HEK293 (cell line): Measurements from ENCODE around the gene CACNG4.

Source experiments
- KLF9 ChIP-seq: fragments of 450-650 bp; formaldehyde crosslinking; IDR thresholded peaks from 2 replicates; pipeline ENCODE4 v1.5.1; 2016; ENCODE audit warnings: missing biosample characterization, missing genetic modification characterization, low read depth
- YY1 ChIP-seq: fragments of 450-650 bp; formaldehyde crosslinking; IDR thresholded peaks from 2 replicates; pipeline ENCODE4 v1.5.1; 2018; ENCODE audit warnings: missing biosample characterization, missing genetic modification characterization
- ZBTB7A ChIP-seq: fragments of 450-650 bp; formaldehyde crosslinking; IDR thresholded peaks from 2 replicates; pipeline ENCODE4 v1.5.1; 2016; ENCODE audit warnings: low read depth, missing biosample characterization, missing genetic modification characterization
- ZEB2 ChIP-seq: fragments of 450-650 bp; formaldehyde crosslinking; IDR thresholded peaks from 2 replicates; pipeline ENCODE4 v1.5.1; 2016; ENCODE audit warnings: missing biosample characterization, missing genetic modification characterization
- ZNF121 ChIP-seq: fragments of 450-650 bp; formaldehyde crosslinking; IDR thresholded peaks from 2 replicates; pipeline ENCODE4 v1.5.1; 2016; ENCODE audit warnings: missing biosample characterization, missing genetic modification characterization
- ZNF366 ChIP-seq: fragments of 450-650 bp; formaldehyde crosslinking; conservative IDR thresholded peaks from 2 replicates; pipeline ENCODE4 v1.5.1; 2016; ENCODE audit warnings: missing biosample characterization, missing genetic modification characterization
- ZNF792 ChIP-seq: fragments of 450-650 bp; formaldehyde crosslinking; IDR thresholded peaks from 2 replicates; pipeline ENCODE4 v1.5.1; 2016; ENCODE audit warnings: missing biosample characterization, missing genetic modification characterization
- TF ChIP-seq, protein P1 (sequence below): fragments of 450-650 bp; formaldehyde crosslinking; IDR thresholded peaks from 2 replicates; pipeline ENCODE4 v1.5.1; 2016; ENCODE audit warnings: missing biosample characterization, missing genetic modification characterization
- TF ChIP-seq, protein P2 (sequence below): fragments of 450-650 bp; formaldehyde crosslinking; IDR thresholded peaks from 2 replicates; pipeline ENCODE4 v1.5.1; 2016; ENCODE audit warnings: missing biosample characterization, missing genetic modification characterization

DNA sequence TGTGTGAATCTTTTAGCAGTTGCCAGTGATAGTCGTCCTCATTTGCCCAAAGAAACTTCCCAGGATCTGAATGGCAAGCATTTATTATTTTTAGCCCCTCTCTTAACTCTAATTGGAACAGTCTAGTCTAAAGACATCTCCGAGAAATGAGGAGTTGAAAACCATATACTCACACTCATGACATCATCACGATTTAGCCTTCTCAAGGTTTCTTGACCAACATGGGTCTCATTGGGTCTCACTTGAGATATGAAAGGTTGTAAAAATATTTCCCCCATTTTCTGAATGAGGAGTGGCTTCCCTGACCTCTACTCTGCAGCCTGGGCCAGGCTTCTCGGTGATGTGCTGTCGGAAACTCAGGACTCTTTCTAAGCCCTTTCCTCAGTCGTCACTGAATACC lies 42.8 kb downstream of the CACNG4 start:
- TF ChIP-seq ZNF366 = no peak
- no peak for TF ChIP-seq KLF9
- TF ChIP-seq, protein P1, sequence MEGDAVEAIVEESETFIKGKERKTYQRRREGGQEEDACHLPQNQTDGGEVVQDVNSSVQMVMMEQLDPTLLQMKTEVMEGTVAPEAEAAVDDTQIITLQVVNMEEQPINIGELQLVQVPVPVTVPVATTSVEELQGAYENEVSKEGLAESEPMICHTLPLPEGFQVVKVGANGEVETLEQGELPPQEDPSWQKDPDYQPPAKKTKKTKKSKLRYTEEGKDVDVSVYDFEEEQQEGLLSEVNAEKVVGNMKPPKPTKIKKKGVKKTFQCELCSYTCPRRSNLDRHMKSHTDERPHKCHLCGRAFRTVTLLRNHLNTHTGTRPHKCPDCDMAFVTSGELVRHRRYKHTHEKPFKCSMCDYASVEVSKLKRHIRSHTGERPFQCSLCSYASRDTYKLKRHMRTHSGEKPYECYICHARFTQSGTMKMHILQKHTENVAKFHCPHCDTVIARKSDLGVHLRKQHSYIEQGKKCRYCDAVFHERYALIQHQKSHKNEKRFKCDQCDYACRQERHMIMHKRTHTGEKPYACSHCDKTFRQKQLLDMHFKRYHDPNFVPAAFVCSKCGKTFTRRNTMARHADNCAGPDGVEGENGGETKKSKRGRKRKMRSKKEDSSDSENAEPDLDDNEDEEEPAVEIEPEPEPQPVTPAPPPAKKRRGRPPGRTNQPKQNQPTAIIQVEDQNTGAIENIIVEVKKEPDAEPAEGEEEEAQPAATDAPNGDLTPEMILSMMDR (tag by site-specific recombination) = no peak
- no peak for TF ChIP-seq ZEB2 (tag by site-specific recombination)
- TF ChIP-seq, protein P2, sequence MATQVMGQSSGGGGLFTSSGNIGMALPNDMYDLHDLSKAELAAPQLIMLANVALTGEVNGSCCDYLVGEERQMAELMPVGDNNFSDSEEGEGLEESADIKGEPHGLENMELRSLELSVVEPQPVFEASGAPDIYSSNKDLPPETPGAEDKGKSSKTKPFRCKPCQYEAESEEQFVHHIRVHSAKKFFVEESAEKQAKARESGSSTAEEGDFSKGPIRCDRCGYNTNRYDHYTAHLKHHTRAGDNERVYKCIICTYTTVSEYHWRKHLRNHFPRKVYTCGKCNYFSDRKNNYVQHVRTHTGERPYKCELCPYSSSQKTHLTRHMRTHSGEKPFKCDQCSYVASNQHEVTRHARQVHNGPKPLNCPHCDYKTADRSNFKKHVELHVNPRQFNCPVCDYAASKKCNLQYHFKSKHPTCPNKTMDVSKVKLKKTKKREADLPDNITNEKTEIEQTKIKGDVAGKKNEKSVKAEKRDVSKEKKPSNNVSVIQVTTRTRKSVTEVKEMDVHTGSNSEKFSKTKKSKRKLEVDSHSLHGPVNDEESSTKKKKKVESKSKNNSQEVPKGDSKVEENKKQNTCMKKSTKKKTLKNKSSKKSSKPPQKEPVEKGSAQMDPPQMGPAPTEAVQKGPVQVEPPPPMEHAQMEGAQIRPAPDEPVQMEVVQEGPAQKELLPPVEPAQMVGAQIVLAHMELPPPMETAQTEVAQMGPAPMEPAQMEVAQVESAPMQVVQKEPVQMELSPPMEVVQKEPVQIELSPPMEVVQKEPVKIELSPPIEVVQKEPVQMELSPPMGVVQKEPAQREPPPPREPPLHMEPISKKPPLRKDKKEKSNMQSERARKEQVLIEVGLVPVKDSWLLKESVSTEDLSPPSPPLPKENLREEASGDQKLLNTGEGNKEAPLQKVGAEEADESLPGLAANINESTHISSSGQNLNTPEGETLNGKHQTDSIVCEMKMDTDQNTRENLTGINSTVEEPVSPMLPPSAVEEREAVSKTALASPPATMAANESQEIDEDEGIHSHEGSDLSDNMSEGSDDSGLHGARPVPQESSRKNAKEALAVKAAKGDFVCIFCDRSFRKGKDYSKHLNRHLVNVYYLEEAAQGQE = no peak
- no peak for TF ChIP-seq ZNF121
- no peak for TF ChIP-seq ZBTB7A
- TF ChIP-seq YY1 (tag by site-specific recombination) = no peak
- TF ChIP-seq ZNF792 = no peak
